Activated CD8-positive, alpha-beta T cell treated with anti-CD3 and anti-CD28 coated beads for 36 hours (primary cell): Measurements from ENCODE around the gene FILIP1L. TPM values are rescaled to one million over a fixed set of nuclear protein-coding genes. Genes with fewer than 3 reads are reported as not detected.

Source experiments
- ATAC-seq: fragments of 200-7000 bp; cut with Tn5 transposase; one replicate; pipeline ENCODE4 v1.10.0; 2021; ENCODE audit warnings: mild to moderate bottlenecking, moderate library complexity
- CTCF ChIA-PET: fragments of 350-600 bp; sonication (Branson Sonifier 250); formaldehyde crosslinking; loops from one replicate; lab custom pipeline; 2021; ENCODE audit warnings: antibody characterized with exemption; lab: Charles Lee
- POLR2A ChIA-PET: fragments of 350-600 bp; sonication (Branson Sonifier 250); formaldehyde crosslinking; loops from one replicate; lab custom pipeline; 2021; ENCODE audit warnings: antibody characterized with exemption; lab: Charles Lee
- DNase-seq: peaks from one replicate; pipeline ENCODE4 v3.0.0-alpha.2; 2020
- H3K27ac Mint-ChIP-seq: one replicate; pipeline ENCODE4 v1.8.0; 2021; ENCODE audit warnings: mild to moderate bottlenecking, mixed read lengths
- H3K27me3 Mint-ChIP-seq: one replicate; pipeline ENCODE4 v1.8.0; 2021; ENCODE audit warnings: mixed read lengths
- H3K36me3 Mint-ChIP-seq: one replicate; pipeline ENCODE4 v1.8.0; 2021; ENCODE audit warnings: low read depth, mixed read lengths
- H3K4me1 Mint-ChIP-seq: one replicate; pipeline ENCODE4 v1.8.0; 2021; ENCODE audit warnings: low read depth, mixed read lengths
- H3K4me3 Mint-ChIP-seq: one replicate; pipeline ENCODE4 v1.8.0; 2021; ENCODE audit warnings: mild to moderate bottlenecking, moderate library complexity, mixed read lengths
- H3K9me3 Mint-ChIP-seq: one replicate; pipeline ENCODE4 v1.8.0; 2021; ENCODE audit warnings: mixed read lengths
- intact Hi-C: fragments of 100-400 bp; cut with micrococcal nuclease; formaldehyde crosslinking; loops from one replicate; pipeline ENCODE4 v1.10.0; 2022
- total RNA-seq, 2 experiments: library from RNA; stranded (reverse); gene quantifications; one replicate each; pipeline ENCODE4 v1.2.3, GENCODE V29; 2021
- TF ChIP-seq, protein P1 (sequence below): fragments of 200-600 bp; IDR thresholded peaks from one replicate; pipeline ENCODE4 v1.8.0; 2022; ENCODE audit warnings: antibody characterized with exemption, mild to moderate bottlenecking

Gene FILIP1L
- total RNA-seq, 2 experiments from 2014 or later, result 0.11 to 0.13 TPM

DNA sequence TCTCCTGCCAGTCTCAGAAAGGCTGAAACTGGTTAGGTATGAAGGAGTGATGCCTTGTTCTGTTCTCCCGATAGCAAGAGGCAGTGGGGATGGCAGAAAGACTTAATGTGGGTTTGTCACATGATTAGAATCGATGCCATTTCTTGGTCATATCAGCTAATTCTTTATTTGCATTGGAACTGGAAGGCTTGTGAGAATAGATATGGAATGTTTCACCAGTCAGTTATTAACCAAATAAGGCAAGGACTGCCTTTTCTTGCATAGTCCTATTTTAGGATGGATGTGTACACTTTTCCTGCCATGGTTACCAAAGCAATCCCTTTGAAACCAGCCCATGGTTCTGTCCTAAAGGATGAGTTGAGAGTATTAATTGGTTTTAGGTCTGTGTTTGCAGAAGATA is 33.7 kb downstream of the FILIP1L start:
- Mint-ChIP-seq H3K4me1 (peaks cover 14% of the 10 kb centered on the region), H3K9me3 (no peaks in the 10 kb centered on the region), H3K36me3 (peaks cover 10% of the 10 kb centered on the region), H3K4me3 (no peak overlapping the region), H3K27me3 (no peaks in the 10 kb centered on the region), H3K27ac (no peak overlapping the region)
- ChIA-PET POLR2A (no interaction called here), CTCF (interaction anchor here (0.9 kb wide), 1 partner anchor 173 kb away, joined by 4 read pairs; no protein-coding TSS in a partner anchor)
- TF ChIP-seq, protein P1, sequence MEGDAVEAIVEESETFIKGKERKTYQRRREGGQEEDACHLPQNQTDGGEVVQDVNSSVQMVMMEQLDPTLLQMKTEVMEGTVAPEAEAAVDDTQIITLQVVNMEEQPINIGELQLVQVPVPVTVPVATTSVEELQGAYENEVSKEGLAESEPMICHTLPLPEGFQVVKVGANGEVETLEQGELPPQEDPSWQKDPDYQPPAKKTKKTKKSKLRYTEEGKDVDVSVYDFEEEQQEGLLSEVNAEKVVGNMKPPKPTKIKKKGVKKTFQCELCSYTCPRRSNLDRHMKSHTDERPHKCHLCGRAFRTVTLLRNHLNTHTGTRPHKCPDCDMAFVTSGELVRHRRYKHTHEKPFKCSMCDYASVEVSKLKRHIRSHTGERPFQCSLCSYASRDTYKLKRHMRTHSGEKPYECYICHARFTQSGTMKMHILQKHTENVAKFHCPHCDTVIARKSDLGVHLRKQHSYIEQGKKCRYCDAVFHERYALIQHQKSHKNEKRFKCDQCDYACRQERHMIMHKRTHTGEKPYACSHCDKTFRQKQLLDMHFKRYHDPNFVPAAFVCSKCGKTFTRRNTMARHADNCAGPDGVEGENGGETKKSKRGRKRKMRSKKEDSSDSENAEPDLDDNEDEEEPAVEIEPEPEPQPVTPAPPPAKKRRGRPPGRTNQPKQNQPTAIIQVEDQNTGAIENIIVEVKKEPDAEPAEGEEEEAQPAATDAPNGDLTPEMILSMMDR, result no peak
- ATAC-seq (no peak), DNase-seq (no peak)
- intact Hi-C loops, result no loop called here

DNA sequence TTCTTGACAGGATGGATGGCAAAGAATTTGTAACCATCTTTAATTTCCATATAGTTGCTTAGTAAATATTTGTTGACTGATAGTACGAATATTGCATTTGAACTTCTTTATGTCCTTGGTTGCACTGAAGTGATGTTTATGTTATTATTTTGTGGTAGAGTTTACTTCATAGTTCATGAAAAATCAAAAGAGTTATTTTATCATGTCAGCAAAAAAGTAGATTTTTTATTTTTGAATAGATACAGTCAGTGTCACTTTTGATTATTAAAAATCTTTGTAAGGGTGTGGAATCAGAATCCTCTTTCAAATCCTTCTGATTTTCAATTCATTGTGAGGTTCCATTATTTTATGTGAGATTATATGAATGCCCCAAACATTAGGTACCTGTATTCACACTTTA is 35.0 kb downstream of the FILIP1L start:
- ATAC-seq, result no peak
- intact Hi-C loops, result loop anchor here (10.0 kb wide), 1 partner anchor 245 kb away; no protein-coding TSS in a partner anchor
- H3K36me3 Mint-ChIP-seq, result peaks cover 10% of the 10 kb centered on the region
- H3K4me1 Mint-ChIP-seq, result peaks cover 22% of the 10 kb centered on the region
- TF ChIP-seq, protein P1, result no peak
- ChIA-PET CTCF (no interaction called here), POLR2A (no interaction called here)
- H3K27me3 Mint-ChIP-seq, result no peaks in the 10 kb centered on the region
- DNase-seq, result no peak
- no peak overlapping the region for H3K4me3 Mint-ChIP-seq
- no peak overlapping the region for H3K27ac Mint-ChIP-seq
- no peaks in the 10 kb centered on the region for H3K9me3 Mint-ChIP-seq

DNA sequence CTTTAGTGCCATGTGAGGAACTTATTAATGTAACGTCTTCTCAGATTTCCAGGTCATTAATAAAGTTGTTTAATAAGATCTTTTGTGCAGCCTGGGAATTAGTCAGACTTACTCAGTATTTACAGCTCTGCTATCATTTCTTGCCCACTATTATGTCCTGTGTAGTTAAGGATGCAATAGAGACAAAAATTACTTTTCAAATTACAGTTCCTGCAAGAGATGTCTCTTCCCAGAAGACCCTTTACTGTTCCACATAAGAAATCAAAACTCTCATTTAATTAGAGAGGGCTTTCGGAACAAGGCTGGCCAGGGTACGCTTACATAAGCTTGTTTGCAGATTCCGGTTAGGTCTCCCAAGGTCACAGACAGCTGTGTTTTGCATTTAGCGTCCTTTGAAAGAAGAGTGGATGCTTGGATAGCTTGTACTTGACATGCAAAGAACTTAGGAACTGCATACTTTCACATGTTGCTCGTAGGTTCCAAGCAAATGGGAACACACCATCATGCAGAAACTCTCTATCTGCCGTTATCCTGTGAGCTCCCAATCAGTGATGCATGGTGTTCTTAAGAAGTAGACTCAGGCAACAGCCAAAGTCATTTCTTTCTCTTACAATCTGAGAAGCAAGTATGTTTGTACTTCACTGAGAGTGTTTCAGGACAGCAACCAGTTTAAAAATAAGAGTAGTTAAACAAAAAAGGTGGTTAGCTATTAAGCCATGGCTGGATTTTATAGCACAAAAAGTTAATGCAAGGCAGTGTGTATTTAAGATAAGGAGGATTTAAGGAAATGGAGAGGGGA is 37.4 kb downstream of the FILIP1L start:
- Mint-ChIP-seq H3K27ac (peak overlapping the region; percentile 64), H3K36me3 (peaks cover 10% of the 10 kb centered on the region), H3K9me3 (no peaks in the 10 kb centered on the region), H3K4me3 (no peak overlapping the region), H3K4me1 (peaks cover 42% of the 10 kb centered on the region), H3K27me3 (no peaks in the 10 kb centered on the region)
- ATAC-seq, result no peak
- DNase-seq, result no peak
- TF ChIP-seq, protein P1, result no peak
- intact Hi-C loops, result loop anchor here (10.0 kb wide), 1 partner anchor 242 kb away; no protein-coding TSS in a partner anchor
- ChIA-PET CTCF (interaction anchor here (1.5 to 5.7 kb wide), 3 partner anchors 8 to 177 kb away, joined by 10 to 41 read pairs (median 30); no protein-coding TSS in a partner anchor), POLR2A (interaction anchor here (0.6 to 1.6 kb wide), 2 partner anchors 28 to 259 kb away, joined by 3 read pairs; partner anchors contain the start of gene CMSS1)

DNA sequence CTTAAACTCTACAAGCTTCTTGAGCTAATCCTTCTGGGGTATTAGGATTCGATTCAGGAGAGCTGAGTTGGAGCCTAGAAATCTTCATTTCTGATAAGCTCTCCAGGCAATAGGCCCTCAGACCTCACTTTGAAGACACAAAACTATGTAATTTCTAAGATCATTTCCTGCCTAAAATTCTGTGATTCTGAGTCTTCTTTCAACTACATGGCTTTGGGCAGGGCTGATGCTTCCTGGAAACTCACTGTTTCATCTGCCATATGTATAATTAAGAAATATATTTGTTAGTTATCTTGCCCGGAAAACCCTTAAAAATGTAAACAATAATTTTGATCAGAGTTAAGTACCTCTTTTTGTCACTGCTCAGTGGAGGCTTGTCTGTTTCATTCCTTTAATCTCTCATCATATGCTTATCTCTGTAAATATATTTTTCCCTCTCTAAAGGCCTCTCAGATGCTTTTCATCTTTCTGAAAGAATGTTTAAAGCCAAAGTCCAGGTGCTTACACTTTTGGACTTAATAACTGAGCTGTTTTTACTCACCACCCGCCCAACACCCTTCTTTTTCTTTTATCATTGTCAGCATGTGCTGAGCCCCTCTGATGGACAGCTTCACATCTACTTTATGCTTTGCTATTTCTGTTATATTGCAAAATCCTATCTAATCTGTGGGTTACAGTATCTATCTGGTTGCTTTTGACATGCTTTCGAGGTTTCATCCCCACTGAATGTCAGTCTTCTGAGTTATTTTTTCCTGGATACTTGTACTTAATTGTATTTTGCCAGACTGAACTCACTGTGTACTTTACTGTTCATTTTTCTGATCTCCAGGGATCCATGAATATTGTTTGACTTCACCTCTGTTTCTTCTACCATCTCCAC is 38.2 kb downstream of the FILIP1L start:
- H3K4me3 Mint-ChIP-seq, result no peak overlapping the region
- H3K36me3 Mint-ChIP-seq, result peaks cover 18% of the 10 kb centered on the region
- DNase-seq (no peak), ATAC-seq (no peak)
- no peaks in the 10 kb centered on the region for H3K27me3 Mint-ChIP-seq
- peaks cover 50% of the 10 kb centered on the region for H3K4me1 Mint-ChIP-seq
- POLR2A ChIA-PET, result interaction anchor here (0.9 to 1.6 kb wide), 2 partner anchors 28 to 258 kb away, joined by 3 read pairs; partner anchors contain the start of gene CMSS1
- intact Hi-C loops, result loop anchor here (10.0 kb wide), 1 partner anchor 241 kb away; no protein-coding TSS in a partner anchor
- CTCF ChIA-PET, result interaction anchor here (0.7 to 5.7 kb wide), 7 partner anchors 7 to 244 kb away, joined by 3 to 41 read pairs (median 10); no protein-coding TSS in a partner anchor
- peaks cover 3% of the 10 kb centered on the region for H3K9me3 Mint-ChIP-seq
- peak overlapping the region; percentile 64 for H3K27ac Mint-ChIP-seq
- TF ChIP-seq, protein P1, result no peak
